Activated CD4-positive, CD25-positive, alpha-beta regulatory T cell treated with anti-CD3 and anti-CD28 coated beads, Interleukin-2, amount 50 U/mL, for 72 hours (primary cell): Measurements from ENCODE around the gene PRKCE.

Experiments
- DNase-seq: peaks from one replicate; pipeline ENCODE4 v3.0.0; 2021

PRKCE gene

DNA sequence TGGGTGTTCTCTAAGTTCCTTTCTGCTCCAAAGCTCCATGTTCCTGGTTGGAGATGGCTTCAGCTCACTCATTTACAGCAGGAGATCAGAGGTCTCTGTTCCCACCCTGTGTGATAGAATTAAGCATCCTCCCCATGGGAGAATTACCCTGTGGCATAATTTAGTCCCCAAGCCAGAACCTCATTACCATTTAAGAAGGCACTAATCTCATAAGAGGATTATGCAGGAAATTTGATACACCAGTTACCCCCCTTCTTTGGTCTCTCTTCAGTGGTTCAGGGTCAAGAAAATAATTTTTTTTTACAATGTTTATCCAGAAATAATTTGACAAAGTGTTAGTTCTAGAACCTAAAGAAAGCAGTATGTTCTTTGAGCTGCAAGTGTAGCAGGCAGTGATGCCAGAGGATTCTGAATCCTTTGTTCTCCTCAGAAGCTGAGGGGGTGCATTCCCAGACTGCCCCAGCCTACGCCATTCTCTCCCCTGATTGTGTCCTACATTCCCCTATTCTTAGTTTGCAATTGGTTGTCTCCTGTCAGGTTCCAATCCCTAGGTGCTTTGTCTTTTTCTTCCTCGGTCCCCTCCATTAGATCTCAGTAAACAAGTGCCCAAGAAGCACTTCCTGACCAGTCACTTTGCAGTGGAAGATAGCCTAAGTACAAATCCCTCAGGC, 163.6 kb downstream of the PRKCE start:
- no peak for DNase-seq

DNA sequence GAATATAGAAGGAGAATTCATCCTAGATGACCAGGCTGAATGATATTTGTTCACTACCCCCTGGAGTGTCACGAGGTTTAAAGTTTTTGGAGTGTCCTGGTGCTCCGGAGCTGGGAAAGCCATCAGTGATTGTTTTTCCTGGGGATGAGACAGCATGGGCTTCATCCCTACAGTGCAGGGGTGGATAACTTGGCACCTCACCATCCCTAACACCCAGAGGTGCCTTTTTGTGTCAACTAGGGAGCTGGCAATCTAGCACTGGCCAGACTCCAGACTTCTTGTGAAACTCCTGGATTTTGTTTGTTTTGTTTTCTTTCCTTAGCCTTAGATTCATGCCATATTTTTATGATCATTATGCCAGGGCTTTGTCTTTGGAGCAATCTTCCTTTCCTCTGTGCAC, 164.8 kb downstream of the PRKCE start:
- DNase-seq: no peak

DNA sequence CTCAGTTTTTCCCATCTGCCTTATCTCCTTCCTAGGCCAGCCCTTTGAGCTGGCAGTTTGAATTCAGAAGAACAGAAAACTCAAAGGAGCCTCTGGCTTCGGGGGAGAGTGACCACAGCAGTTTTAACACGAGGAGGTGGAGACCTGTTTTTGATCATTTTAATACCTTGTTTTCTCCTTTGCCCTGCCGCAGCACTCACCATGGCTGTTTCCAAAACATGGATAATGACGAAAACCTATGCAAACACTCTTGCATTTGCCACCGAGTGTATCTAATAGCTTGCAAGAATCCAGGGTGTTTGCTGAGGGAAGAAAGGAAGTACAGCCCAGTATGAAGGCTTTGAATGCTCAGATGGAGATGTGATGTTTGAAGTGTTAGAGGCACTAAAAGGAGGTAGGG, 167.1 kb downstream of the PRKCE start:
- DNase-seq: no peak

GRCh38 chr2:45820048-45820447, 168.6 kb downstream of the PRKCE start:
- no peak for DNase-seq

GRCh38 chr2:45821558-45822271, 170.2 kb downstream of the PRKCE start:
- no peak for DNase-seq

GRCh38 chr2:45822272-45822630, 170.8 kb downstream of the PRKCE start:
- DNase-seq: no peak

DNA sequence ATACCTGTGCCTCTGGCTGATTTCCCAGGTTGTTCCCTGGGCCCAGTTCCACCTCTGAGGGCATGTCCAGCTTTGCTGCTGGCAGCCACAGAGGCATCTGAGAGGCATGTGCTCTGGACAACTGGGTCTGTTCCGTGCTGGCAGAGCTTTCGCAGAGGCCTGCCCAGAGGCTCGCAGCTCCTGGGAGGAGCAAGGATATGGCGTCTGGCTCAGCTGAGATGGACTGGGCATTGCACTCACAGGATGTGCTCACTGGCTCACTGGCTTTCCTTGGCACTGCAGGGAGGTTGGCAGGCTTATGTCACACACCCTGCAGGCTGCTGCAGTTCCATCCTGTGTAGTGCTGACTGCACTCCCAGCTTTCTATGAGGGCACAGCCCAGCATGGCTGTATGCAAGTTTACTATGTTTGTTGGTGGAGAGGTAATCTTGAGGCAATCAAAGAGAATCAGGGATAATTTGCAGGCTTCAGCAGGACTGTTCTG, 172.3 kb downstream of the PRKCE start:
- DNase-seq: no peak

DNA sequence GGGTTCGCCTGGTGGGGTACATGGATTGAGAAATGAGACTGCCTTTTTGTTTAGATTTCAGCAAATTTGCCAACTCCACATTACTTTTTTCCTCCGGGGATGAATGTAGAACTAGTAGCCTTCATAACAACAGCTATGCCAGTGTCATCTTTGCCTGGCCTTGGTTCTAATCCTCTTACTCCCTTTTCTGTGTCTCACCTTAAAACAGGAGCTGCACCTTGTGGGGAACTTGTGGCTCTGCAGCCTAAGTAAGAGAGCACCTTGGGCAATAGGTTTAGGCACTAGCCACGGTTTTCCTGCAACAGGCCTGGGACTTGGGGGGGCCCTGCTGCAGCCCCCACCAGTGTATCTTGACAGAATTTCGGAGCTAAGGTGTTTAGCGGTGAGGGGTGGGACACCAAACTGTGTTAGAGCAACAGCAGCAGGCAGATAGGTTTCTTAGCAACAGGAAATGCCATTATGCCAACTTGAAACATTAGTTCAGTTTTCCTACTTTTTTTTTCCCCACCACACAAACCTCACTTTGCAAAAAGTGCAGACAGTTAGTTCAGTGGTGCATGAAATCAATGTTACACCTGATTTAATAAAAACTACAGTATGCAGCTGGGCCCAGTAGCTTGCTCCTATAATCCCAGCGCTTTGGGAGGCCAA, 173.7 kb downstream of the PRKCE start:
- DNase-seq: no peak

GRCh38 chr2:45826460-45826859, 175.0 kb downstream of the PRKCE start:
- no peak for DNase-seq

DNA sequence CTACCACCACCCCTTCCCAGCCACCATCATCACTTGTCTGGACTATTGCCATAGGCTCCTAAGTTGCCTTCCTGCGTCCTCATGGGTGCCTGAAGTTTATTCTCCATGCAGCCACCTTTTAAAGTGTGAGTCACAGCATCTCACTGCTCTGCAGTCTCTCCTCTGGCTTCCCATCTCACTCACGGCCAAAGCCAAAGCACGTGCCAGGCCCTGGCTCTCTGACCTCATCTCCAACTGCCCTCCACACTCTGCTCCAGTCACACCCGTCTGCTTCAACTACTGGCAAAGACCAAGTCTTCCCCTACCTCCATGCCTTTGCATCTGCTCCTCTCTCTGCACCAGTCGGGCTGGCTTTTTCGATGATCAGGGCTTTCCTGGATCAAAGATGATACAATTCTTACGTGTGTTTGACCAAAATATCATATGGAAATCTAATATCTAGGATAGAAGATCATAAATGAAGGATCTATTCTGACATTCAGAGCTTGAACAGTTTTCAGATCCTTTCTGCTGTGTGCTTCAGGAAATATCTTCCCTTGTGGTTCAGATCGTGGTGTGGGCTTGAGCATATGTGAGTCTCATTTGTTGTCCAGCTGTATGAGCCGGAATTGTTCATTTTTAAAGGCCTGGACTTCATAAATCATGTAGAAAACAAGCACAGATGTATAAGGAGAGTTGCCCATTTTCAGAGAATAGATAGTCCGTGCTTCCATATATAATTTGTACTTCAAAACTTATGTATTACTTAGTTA, 175.6 kb downstream of the PRKCE start:
- DNase-seq: no peak

- DNase-seq: no peak
Observed at GRCh38 chr2:45830322-45830721, 178.8 kb downstream of the PRKCE start.

- no peak for DNase-seq
Observed at GRCh38 chr2:45833301-45833967, 182.0 kb downstream of the PRKCE start.

DNA sequence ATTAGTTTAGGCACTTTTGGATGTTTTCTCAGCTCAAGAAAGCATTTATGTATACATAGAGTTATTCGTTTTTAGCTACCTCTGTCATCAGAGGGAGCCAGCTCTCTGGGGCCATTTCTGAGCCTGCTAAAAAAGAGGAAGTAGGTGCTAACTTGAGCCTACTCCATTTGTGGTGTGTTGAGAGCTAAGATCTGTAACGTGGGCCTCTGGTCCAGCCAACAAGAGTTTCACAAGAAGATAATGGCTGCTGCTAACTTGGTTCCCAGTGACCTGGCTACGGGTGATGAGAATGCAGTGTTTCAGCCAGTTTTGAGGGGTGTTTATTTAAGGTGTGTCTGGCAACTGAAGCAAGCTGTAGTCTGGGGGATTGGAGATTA, 182.5 kb downstream of the PRKCE start:
- no peak for DNase-seq

GRCh38 chr2:45834372-45834771, 182.9 kb downstream of the PRKCE start:
- no peak for DNase-seq

GRCh38 chr2:45834858-45835257, 183.4 kb downstream of the PRKCE start:
- no peak for DNase-seq

DNA sequence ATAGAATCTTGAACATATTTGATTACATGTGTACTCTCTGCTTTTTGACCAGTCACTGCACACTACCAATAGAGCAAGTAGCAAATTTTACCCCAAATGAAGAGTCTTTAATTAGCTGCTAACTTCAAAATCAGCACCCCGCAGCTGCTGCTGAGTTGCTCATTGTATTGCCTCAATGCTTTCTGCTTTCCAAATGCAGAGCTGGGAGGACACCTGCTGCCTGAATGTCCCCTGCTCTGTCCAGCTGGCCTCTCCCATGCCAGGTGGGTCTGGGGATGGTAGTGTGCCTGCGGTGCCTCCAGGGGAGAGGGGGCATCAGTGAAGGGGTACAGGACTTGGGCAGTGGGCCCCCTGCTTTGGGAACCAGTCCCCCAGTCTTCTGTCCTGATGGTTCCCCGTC, 184.8 kb downstream of the PRKCE start:
- no peak for DNase-seq

DNA sequence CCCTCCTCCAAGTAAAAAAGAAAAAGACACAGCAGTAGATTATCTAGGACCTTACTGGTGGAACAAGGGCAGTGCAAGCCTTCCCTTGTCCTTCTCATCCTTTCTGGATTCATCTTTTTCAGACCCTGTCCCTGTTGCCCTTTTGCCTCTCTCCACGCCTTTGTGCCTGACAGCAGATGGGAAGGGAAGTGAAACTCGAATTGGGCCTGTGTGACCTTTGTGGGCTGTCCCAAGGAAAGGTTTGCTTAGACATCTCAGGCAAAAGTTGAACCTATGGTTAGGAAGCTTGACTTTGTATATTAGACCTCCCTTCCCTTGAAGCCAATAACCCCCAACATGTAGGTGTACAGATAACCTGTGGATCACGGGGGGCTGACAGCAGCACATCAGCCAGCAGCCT, 185.3 kb downstream of the PRKCE start:
- DNase-seq: no peak

DNA sequence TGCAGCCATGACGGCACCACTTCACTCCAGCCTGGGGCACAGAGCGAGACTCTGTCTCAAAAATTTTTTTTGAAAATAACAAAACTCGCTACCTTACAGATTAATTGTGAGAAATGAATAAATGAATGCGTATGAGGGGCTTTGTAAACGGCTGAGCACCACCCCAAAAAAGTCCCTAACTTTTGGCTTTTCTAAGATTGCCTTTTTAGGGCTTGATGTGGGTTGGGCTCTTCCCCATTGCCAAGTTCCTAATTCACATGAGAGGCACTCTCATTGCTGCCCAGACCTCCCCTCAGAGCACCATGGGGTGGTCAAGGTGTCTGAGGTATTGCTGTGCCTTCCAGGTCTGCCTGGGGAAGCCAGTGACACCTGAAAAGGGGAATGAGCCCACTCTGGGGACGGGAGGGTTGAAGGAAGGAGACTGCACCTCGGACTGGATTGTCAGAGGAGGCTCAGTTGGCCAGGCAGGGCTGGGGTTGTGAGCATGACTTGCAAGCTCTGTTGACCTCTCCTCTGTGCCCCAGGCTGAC, 186.4 kb downstream of the PRKCE start:
- no peak for DNase-seq

- no peak for DNase-seq
Observed at GRCh38 chr2:45839508-45840251, 188.2 kb downstream of the PRKCE start.

DNA sequence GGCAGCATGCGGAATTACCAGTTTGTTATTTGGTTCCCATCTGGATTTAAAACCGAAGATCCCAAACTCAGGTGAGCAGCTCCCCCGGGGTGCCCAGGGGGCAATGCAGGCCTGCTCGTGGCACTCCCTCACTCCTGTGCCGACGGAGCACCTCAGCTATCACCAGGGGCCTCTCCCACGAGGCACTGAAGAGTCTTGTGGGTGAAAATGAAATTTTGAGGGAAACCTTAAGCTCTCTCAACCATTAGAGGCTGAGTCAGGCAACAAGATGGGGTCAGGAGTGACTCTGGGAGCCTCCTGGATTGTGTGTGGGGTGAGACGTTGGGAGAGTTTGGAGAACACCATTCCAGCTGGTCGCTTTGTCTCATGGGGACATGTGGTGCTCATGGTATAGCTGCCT, 189.0 kb downstream of the PRKCE start:
- no peak for DNase-seq

DNA sequence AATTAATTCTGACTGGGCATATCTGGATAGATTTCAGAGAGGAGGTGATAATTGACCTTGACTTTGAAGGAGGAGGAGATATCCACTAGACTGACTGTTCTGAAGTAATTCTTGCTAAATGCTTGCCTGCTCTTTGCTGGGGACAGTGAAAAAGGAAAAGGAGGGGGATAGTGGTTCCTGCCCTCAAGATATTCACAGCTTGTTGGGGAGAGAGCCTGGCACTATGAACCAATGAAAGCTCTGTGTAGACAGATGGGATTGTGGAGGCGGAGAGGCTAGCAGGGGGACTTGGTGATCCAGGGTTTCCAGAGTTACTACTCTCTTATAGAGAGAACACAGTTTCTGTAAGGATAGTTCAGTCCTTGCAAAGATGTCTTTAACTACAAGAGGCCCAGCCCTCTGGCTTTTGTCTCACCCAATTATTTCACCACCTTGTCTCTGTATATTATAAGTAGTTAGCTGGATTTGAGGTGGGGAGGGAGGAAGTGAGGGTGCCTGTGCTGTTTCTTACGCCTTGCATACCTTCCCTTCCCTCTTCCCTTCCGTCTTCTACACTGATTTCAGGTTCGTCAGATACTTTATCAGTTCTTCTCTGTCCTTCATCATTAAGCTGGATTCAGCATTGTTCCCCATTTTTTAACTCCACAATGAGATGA, 190.4 kb downstream of the PRKCE start:
- no peak for DNase-seq
